HepG2 (cell line): ENCODE data around the gene SPTBN4. TPM values are rescaled to one million over a fixed set of nuclear protein-coding genes. Genes with fewer than 3 reads are reported as not detected.

Experiments used
- ARID4A ChIP-seq: sonication (generic); formaldehyde crosslinking; IDR thresholded peaks from 2 replicates; pipeline ENCODE4 v1.5.0; 2020; ENCODE audit warnings: mild to moderate bottlenecking, missing genetic modification reagents, borderline replicate concordance
- CEBPZ ChIP-seq: IDR thresholded peaks from 2 replicates; pipeline ENCODE4 v1.6.1; 2012; ENCODE audit warnings: low read length, improper control_type of control experiment
- HDAC1 ChIP-seq: sonication (generic); formaldehyde crosslinking; IDR thresholded peaks from 2 replicates; pipeline ENCODE4 v1.5.1; 2020; ENCODE audit warnings: mild to moderate bottlenecking, missing genetic modification reagents
- MED8 ChIP-seq: sonication (generic); formaldehyde crosslinking; IDR thresholded peaks from 2 replicates; pipeline ENCODE4 v1.8.1; 2023; ENCODE audit warnings: mild to moderate bottlenecking, missing genetic modification reagents; ENCODE audit not compliant: insufficient replicate concordance
- MTF1 ChIP-seq: sonication (generic); formaldehyde crosslinking; IDR thresholded peaks from 2 replicates; pipeline ENCODE4 v1.5.0; 2020; ENCODE audit warnings: missing genetic modification reagents
- PAXIP1 ChIP-seq: sonication (generic); formaldehyde crosslinking; conservative IDR thresholded peaks from 2 replicates; pipeline ENCODE4 v1.4.0; 2020; ENCODE audit warnings: mild to moderate bottlenecking, missing genetic modification reagents, moderate library complexity
- PBX3 ChIP-seq: sonication (generic); formaldehyde crosslinking; IDR thresholded peaks from 2 replicates; pipeline ENCODE4 v1.8.1; 2023; ENCODE audit warnings: missing genetic modification reagents, inconsistent platforms, borderline replicate concordance
- SKIL ChIP-seq: sonication (generic); formaldehyde crosslinking; IDR thresholded peaks from 2 replicates; pipeline ENCODE4 v1.8.0; 2022; ENCODE audit warnings: missing genetic modification reagents, mild to moderate bottlenecking, moderate library complexity, borderline replicate concordance
- TBL1XR1 ChIP-seq: fragments of 150-350 bp; IDR thresholded peaks from 2 replicates; pipeline ENCODE4 v1.6.1; 2014; ENCODE audit warnings: borderline replicate concordance, low read length; ENCODE audit not compliant: partially characterized antibody
- TFDP1 ChIP-seq: IDR thresholded peaks from 2 replicates; pipeline ENCODE4 v1.6.1; 2016; ENCODE audit warnings: missing compliant biosample characterization, missing genetic modification reagents, borderline replicate concordance
- ZNF776 ChIP-seq: sonication (generic); formaldehyde crosslinking; IDR thresholded peaks from 2 replicates; pipeline ENCODE4 v1.4.0; 2020; ENCODE audit warnings: mild to moderate bottlenecking, missing genetic modification reagents
- polyA plus RNA-seq, 8 experiments: library from polyadenylated mRNA; depleted of rRNA in 3 of 8; stranded (reverse) in 7 of 8; unstranded in 1 of 8; fragments of >200 nt; fragmentation: Illumina TruSeq in 4 of 8; extraction: Trizol in 4 of 8; gene quantifications; 2 replicates each; pipeline versions ENCODE4 v1.2.1 to v1.2.3, GENCODE V29; 2011 to 2016; ENCODE audit warnings: low read depth in 4 of 8, missing spikeins in 1 of 8, mixed read lengths in 1 of 8; ENCODE audit not compliant: insufficient read depth in 1 of 8
- total RNA-seq, 5 experiments: library from RNA; depleted of rRNA; stranded (reverse); fragments of >200 nt; fragmentation: Illumina TruSeq; extraction: Trizol; gene quantifications; 2 replicates each; pipeline ENCODE4 v1.2.3, GENCODE V29; 2016; ENCODE audit warnings: low read depth in 1 of 5

Gene SPTBN4
- total and polyA plus RNA-seq, 2 of the 13 experiments (the other 11 are each of a cell fraction or from before 2014, with no cell fraction given), result 0.11 TPM

- TF ChIP-seq SKIL (CRISPR knock-in tag) (no peak), ARID4A (CRISPR knock-in tag) (peak; percentile 16; the same call in 1 of the 2 replicates), TFDP1 (CRISPR knock-in tag) (peak; percentile 18; the same call in 1 of the 2 replicates), PBX3 (CRISPR knock-in tag) (no peak), HDAC1 (CRISPR knock-in tag) (no peak), ZNF776 (CRISPR knock-in tag) (no peak), MTF1 (no peak), MED8 (no peak), TBL1XR1 (no peak), CEBPZ (no peak), PAXIP1 (CRISPR knock-in tag) (peak; percentile 47; the same call in 1 of the 2 replicates)
These were observed 13.6 kb upstream of the SPTBN4 start (continued) for GRCh38 chr19:40453151-40453735.
